ENCODE results near the gene SMG9.

SMG9 gene

GRCh38 chr19:43720936-43721335 lies 33.8 kb downstream of the SMG9 start:
- no peak for DNase-seq

- no peak for DNase-seq
These were observed 34.8 kb downstream of the SMG9 start for GRCh38 chr19:43719918-43720317.

GRCh38 chr19:43719378-43719868 lies 35.3 kb downstream of the SMG9 start:
- peak; percentile 38 for DNase-seq

- peak; percentile 33 for DNase-seq
These were observed 36.0 kb downstream of the SMG9 start for GRCh38 chr19:43718627-43719377.

- no peak for DNase-seq
These were observed 39.0 kb downstream of the SMG9 start, which contains the start of gene IRGC for GRCh38 chr19:43715776-43716175. Gene IRGC, plus strand, starts transcription at chr19:43716076. Its CDS starts 2,483 bp downstream, at chr19:43718559.

GRCh38 chr19:43713208-43713607 lies 41.6 kb downstream of the SMG9 start:
- no peak for DNase-seq

GRCh38 chr19:43711751-43712355 lies 42.9 kb downstream of the SMG9 start:
- DNase-seq: peak; percentile 25

GRCh38 chr19:43708716-43709115 lies 46.0 kb downstream of the SMG9 start:
- no peak for DNase-seq

- no peak for DNase-seq
These were observed 47.5 kb downstream of the SMG9 start for GRCh38 chr19:43707158-43707712.

GRCh38 chr19:43705729-43706128 lies 49.0 kb downstream of the SMG9 start:
- no peak for DNase-seq

GRCh38 chr19:43704002-43704705 lies 50.6 kb downstream of the SMG9 start:
- DNase-seq: peak; percentile 63

- no peak for DNase-seq
These were observed 54.3 kb downstream of the SMG9 start for GRCh38 chr19:43700395-43701000.

GRCh38 chr19:43699506-43700394 lies 55.0 kb downstream of the SMG9 start:
- DNase-seq: peak; percentile 62

GRCh38 chr19:43697295-43697694 lies 57.5 kb downstream of the SMG9 start:
- DNase-seq: no peak

GRCh38 chr19:43695985-43696704 lies 58.6 kb downstream of the SMG9 start:
- no peak for DNase-seq

GRCh38 chr19:43694553-43694952 lies 60.2 kb downstream of the SMG9 start:
- DNase-seq: peak; percentile 14

GRCh38 chr19:43692877-43693276 lies 61.9 kb downstream of the SMG9 start:
- DNase-seq: no peak

- no peak for DNase-seq
These were observed 62.4 kb downstream of the SMG9 start for GRCh38 chr19:43692385-43692784.

GRCh38 chr19:43691755-43692154 lies 63.0 kb downstream of the SMG9 start:
- peak; percentile 46 for DNase-seq

GRCh38 chr19:43690890-43691289 lies 63.9 kb downstream of the SMG9 start:
- no peak for DNase-seq

GRCh38 chr19:43690444-43690843 lies 64.3 kb downstream of the SMG9 start:
- DNase-seq: peak; percentile 15
